DOHH2 (cell line): ENCODE measurements around the gene FSHR.

Source experiments
- H3F3A ChIP-seq: fragments of 200-600 bp; sonication (generic), shearing (Covaris generic); 2 replicates; pipeline ENCODE4 v1.6.0; 2016; ENCODE audit warnings: antibody characterized with exemption, mild to moderate bottlenecking; ENCODE audit not compliant: control insufficient read depth, insufficient read depth
- H3K27ac ChIP-seq: fragments of 200-600 bp; sonication (generic); 2 replicates; pipeline ENCODE4 v1.5.1; 2014; ENCODE audit warnings: low read depth, mild to moderate bottlenecking, low read length, moderate library complexity
- H3K27me3 ChIP-seq: fragments of 200-600 bp; sonication (generic); 2 replicates; pipeline ENCODE4 v1.6.1; 2014; ENCODE audit warnings: mild to moderate bottlenecking, low read length, mixed read lengths; ENCODE audit not compliant: control insufficient read depth
- H3K36me3 ChIP-seq: fragments of 200-600 bp; sonication (generic); 2 replicates; pipeline ENCODE4 v1.6.1; 2014; ENCODE audit warnings: mild to moderate bottlenecking, low read length, moderate library complexity, mixed read lengths; ENCODE audit not compliant: control insufficient read depth
- H3K4me1 ChIP-seq: fragments of 200-600 bp; sonication (generic); 2 replicates; pipeline ENCODE4 v1.6.1; 2014; ENCODE audit warnings: mild to moderate bottlenecking, low read length, mixed read lengths; ENCODE audit not compliant: control insufficient read depth
- H3K4me2 ChIP-seq: fragments of 200-600 bp; sonication (generic); 2 replicates; pipeline ENCODE4 v1.6.0; 2014; ENCODE audit warnings: mild to moderate bottlenecking, low read length, moderate library complexity
- H3K4me3 ChIP-seq: fragments of 200-600 bp; sonication (generic); 2 replicates; pipeline ENCODE4 v1.5.1; 2014; ENCODE audit warnings: mild to moderate bottlenecking, low read length, mixed read lengths
- H3K79me2 ChIP-seq: fragments of 200-600 bp; sonication (generic); 2 replicates; pipeline ENCODE4 v1.6.1; 2014; ENCODE audit warnings: mild to moderate bottlenecking, low read length, mixed read lengths; ENCODE audit not compliant: control insufficient read depth
- H3K9me2 ChIP-seq: fragments of 200-600 bp; sonication (generic); replicated peaks from 2 replicates; pipeline ENCODE4 v1.6.1; 2014; ENCODE audit warnings: mild to moderate bottlenecking, low read length, mixed read lengths; ENCODE audit not compliant: control insufficient read depth
- H3K9me3 ChIP-seq: fragments of 200-600 bp; sonication (generic); 2 replicates; pipeline ENCODE4 v1.6.1; 2014; ENCODE audit warnings: antibody characterized with exemption, low read length, mixed read lengths; ENCODE audit not compliant: control insufficient read depth, insufficient read depth
- H4K20me1 ChIP-seq: fragments of 200-600 bp; sonication (generic); 2 replicates; pipeline ENCODE4 v1.6.0; 2014; ENCODE audit warnings: low read depth, mild to moderate bottlenecking, antibody characterized with exemption, low read length, moderate library complexity; ENCODE audit not compliant: control insufficient read depth, insufficient read depth
- EZH2phosphoT487 ChIP-seq: fragments of 200-600 bp; sonication (generic); IDR thresholded peaks from 2 replicates; pipeline ENCODE4 v1.6.1; 2017; ENCODE audit warnings: borderline replicate concordance, mild to moderate bottlenecking, antibody characterized with exemption, low read length, moderate library complexity, mixed read lengths
- TF ChIP-seq, protein P1 (sequence below): fragments of 200-600 bp; sonication (generic); IDR thresholded peaks from one replicate; pipeline ENCODE4 v1.5.1; 2014; ENCODE audit warnings: antibody characterized with exemption, mild to moderate bottlenecking, low read depth, low read length; ENCODE audit not compliant: poor library complexity, severe bottlenecking

The FSHR gene

GRCh38 chr2:48939232-48939631 is 215.1 kb downstream of the FSHR start:
- Histone ChIP-seq H3K27ac (no peak overlapping the region), H3K79me2 (no peaks in the 10 kb centered on the region), H4K20me1 (no peaks in the 10 kb centered on the region), H3F3A (no peaks in the 10 kb centered on the region), H3K4me2 (no peak overlapping the region), H3K36me3 (no peaks in the 10 kb centered on the region), H3K4me3 (no peak overlapping the region), H3K9me2 (no peaks in the 10 kb centered on the region), H3K9me3 (no peaks in the 10 kb centered on the region), H3K4me1 (no peaks in the 10 kb centered on the region), H3K27me3 (peaks cover 3% of the 10 kb centered on the region; the same call in 1 of the 2 replicates)
- TF ChIP-seq, protein P1, sequence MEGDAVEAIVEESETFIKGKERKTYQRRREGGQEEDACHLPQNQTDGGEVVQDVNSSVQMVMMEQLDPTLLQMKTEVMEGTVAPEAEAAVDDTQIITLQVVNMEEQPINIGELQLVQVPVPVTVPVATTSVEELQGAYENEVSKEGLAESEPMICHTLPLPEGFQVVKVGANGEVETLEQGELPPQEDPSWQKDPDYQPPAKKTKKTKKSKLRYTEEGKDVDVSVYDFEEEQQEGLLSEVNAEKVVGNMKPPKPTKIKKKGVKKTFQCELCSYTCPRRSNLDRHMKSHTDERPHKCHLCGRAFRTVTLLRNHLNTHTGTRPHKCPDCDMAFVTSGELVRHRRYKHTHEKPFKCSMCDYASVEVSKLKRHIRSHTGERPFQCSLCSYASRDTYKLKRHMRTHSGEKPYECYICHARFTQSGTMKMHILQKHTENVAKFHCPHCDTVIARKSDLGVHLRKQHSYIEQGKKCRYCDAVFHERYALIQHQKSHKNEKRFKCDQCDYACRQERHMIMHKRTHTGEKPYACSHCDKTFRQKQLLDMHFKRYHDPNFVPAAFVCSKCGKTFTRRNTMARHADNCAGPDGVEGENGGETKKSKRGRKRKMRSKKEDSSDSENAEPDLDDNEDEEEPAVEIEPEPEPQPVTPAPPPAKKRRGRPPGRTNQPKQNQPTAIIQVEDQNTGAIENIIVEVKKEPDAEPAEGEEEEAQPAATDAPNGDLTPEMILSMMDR, result no peak
- TF ChIP-seq EZH2phosphoT487, result no peak

GRCh38 chr2:48938231-48938630 is 216.1 kb downstream of the FSHR start:
- no peaks in the 10 kb centered on the region for H3K9me3 ChIP-seq
- no peak overlapping the region for H3K4me2 ChIP-seq
- H3K27ac ChIP-seq, result no peak overlapping the region
- H3K4me1 ChIP-seq, result no peaks in the 10 kb centered on the region
- no peak for TF ChIP-seq EZH2phosphoT487
- TF ChIP-seq, protein P1, result no peak
- peaks cover 3% of the 10 kb centered on the region; the same call in 1 of the 2 replicates for H3K27me3 ChIP-seq
- no peak overlapping the region for H3K4me3 ChIP-seq
- H3F3A ChIP-seq, result no peaks in the 10 kb centered on the region
- no peaks in the 10 kb centered on the region for H3K9me2 ChIP-seq
- H3K36me3 ChIP-seq, result no peaks in the 10 kb centered on the region
- H4K20me1 ChIP-seq, result no peaks in the 10 kb centered on the region
- no peaks in the 10 kb centered on the region for H3K79me2 ChIP-seq

DNA sequence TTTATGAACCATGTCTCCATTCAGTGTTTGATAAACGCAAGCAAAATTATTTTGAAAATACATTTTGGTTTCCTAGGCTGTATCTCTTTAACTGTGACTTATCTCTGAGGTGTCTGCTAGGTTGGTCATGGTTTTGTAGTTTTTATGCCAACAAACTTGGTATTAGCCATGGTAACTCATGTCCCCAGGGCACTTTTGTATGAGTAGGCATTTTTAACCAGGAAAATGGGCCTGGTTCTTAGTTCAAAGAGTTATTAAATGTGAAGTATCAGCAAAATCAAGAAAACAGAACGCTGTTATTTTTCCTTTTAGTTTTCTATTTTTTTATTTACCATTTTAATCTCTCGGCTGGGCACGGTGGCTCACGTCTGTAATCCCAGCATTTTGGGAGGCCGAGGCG is 219.5 kb downstream of the FSHR start:
- H4K20me1 ChIP-seq, result no peaks in the 10 kb centered on the region
- H3K4me1 ChIP-seq, result no peaks in the 10 kb centered on the region
- H3K79me2 ChIP-seq, result no peaks in the 10 kb centered on the region
- no peaks in the 10 kb centered on the region for H3K9me2 ChIP-seq
- H3K27me3 ChIP-seq, result no peaks in the 10 kb centered on the region
- no peaks in the 10 kb centered on the region for H3K9me3 ChIP-seq
- TF ChIP-seq EZH2phosphoT487, result no peak
- TF ChIP-seq, protein P1, result no peak
- no peak overlapping the region for H3K4me3 ChIP-seq
- no peak overlapping the region for H3K4me2 ChIP-seq
- no peaks in the 10 kb centered on the region for H3K36me3 ChIP-seq
- no peak overlapping the region for H3K27ac ChIP-seq
- no peaks in the 10 kb centered on the region for H3F3A ChIP-seq
